ELR (cell line): ENCODE measurements around the gene MUC20.

Experiments
- DNase-seq: peaks from one replicate; pipeline ENCODE4 v3.0.0-alpha.2; 2015; ENCODE audit warnings: low read depth

MUC20 gene

DNA sequence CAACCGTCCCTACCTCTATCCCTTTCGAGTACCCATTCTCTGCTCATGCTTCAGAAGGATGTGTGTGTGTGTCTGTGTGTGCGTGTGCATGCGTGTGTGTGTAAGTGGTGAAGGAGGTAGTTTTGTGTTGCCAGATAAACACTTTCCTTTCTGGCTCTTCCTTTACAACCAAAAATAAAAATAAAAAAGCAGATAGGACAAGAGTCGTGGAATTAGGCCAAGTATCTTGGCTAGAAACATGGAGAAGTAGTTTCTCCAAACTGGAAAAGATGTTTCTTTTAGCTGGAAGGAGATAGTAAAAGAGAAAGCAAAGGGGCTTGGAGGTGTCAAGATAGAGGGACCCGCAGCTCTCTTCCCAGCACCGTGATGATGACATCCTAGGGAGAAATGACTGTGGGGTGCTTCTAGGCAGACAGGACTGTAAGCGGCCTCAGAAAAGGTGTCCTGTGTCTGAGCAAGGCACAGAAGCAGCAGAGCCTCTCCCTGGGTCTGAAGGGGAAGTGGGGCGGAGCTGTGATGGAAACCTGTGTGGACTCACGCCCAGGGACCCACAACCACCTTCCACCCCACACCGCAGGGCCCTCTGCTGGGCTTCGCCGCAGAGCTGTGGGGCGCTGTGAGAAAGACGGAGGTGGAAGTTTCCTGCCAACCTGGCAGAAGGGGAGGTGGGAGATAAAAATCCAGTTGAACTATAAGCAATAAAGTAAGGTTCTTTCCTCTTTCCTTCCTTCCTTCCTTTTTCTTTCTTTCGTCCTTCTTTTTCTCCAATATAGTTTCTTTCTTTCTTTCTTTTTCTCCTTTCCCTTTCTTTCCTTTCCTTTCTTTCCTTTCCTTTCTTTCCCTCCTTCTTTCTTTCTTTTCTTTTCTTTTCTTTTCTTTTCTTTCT, 35.3 kb downstream of the MUC20 start:
- no peak for DNase-seq

- DNase-seq = no peak
Measured at GRCh38 chr3:195757438-195757770, 36.6 kb downstream of the MUC20 start.

DNA sequence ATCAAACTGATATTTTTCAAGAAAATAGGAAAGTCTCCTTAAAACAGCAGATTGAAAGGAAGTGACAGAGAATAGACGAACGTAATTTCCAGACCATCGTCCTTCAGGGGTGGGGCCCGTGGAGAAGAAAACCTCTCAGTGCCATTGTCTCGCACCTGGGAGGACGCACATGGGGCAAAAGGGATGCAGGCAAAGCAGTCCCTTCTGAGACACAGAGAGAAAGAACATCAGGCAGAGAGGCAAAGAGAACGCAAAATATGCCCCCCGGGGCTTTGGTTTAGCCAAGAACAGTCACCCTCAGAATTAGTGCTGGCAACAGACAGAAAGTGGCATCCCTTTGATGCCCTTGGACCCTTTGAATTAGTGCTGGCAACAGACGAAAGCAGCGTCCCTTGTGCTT, 37.0 kb downstream of the MUC20 start:
- DNase-seq = no peak

- no peak for DNase-seq
Measured at GRCh38 chr3:195758721-195759353, 38.1 kb downstream of the MUC20 start.

GRCh38 chr3:195760345-195761122, 39.8 kb downstream of the MUC20 start:
- DNase-seq = no peak

DNA sequence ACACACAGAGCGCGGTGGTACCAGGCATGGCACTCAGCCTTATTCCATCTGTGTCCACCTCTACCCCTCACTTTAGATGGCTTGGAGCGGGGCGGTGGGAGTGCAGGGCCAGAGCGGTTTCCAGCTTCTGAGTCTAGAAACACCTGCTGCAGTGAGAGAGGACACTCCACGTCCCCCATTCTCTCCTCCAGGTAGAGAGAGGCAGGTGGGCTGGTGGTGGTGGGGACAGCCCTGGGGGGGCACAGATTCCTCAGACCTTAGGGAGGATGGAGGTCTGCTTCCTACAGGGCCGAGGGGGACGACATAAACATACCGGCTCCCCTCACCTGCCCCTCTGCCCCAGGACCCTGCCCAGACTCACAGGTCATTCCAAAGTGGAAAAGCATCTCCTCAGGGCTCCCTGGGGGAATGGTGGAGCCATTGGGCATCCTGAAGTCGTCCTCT, 40.4 kb downstream of the MUC20 start:
- no peak for DNase-seq

DNA sequence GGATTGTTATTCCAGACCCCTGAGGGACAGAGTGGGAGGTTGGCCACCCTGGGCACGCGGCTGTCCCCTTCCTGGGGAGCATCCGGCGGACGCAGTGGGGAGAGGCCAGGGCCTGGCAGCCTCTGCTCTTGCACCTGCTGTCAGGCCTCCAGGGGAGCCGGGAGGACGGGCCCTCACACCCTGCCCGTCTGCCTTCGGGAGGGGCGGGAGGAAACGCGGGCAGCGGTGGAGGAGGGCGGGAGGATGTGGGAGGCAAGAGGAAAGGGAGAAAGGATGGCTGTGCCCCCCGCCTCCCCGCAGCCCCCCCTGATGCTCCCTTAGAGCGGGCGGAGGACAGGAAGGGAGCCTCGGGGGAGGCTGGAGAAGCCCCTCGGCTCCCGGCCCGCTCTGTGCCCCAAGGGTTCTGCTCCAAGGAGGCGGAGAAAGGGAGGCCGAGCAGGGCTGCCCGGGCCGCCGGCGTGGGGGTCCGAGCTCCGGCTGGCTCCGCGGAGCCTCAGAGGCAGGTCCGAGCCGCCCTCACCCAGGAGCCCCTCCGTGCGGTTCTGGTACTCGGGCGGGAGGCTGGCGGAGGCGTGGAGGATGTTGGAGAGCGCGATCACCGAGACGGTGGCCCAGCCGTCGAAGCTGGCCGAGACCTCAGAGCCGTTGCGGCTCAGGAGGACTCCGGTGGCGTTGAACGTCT, 40.9 kb downstream of the MUC20 start:
- no peak for DNase-seq

- DNase-seq = no peak
Measured at GRCh38 chr3:195762249-195762585, 41.4 kb downstream of the MUC20 start.

GRCh38 chr3:195762611-195763010, 41.8 kb downstream of the MUC20 start:
- no peak for DNase-seq

- DNase-seq = no peak
Measured at GRCh38 chr3:195763076-195763830, 42.5 kb downstream of the MUC20 start.

- no peak for DNase-seq
Measured at GRCh38 chr3:195763843-195764825, 43.4 kb downstream of the MUC20 start.

GRCh38 chr3:195764961-195765706, 44.4 kb downstream of the MUC20 start:
- DNase-seq = no peak

GRCh38 chr3:195766671-195767070, 45.9 kb downstream of the MUC20 start:
- no peak for DNase-seq

DNA sequence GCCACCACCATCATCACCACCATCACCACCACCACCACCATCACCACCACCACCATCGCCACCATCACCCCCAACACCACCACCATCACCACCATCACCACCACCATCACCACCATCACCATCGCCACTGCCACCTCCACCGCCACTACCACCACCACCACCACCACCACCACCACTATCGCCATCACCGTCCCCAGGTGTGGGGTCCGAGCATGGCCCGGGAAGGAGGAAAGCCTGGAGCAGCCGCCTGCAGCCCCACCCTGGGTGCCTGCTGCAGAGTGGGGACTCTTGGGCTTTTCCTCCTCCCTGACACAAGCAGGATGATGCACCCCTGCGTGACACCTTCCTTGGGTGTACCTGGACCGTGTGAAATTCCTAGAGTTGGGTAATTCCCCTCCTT, 47.0 kb downstream of the MUC20 start:
- no peak for DNase-seq

- no peak for DNase-seq
Measured at GRCh38 chr3:195768414-195768813, 47.6 kb downstream of the MUC20 start.

- DNase-seq = no peak
Measured at GRCh38 chr3:195768831-195769303, 48.1 kb downstream of the MUC20 start.

GRCh38 chr3:195769551-195769950, 48.8 kb downstream of the MUC20 start:
- no peak for DNase-seq

- no peak for DNase-seq
Measured at GRCh38 chr3:195770081-195770840, 49.5 kb downstream of the MUC20 start.
